GM19455 (cell line): ENCODE measurements around the gene GORASP2.
"Not testable (repeated sequence)": the region's sequence is repeated elsewhere in the genome, so short reads cannot be mapped to it uniquely, and the experiment has no call there.

Source experiments
- ATAC-seq: cut with Tn5 transposase; IDR thresholded peaks from one replicate; pipeline ENCODE4 v1.9.1; 2021; ENCODE audit not compliant: unreplicated experiment

GORASP2 gene

DNA sequence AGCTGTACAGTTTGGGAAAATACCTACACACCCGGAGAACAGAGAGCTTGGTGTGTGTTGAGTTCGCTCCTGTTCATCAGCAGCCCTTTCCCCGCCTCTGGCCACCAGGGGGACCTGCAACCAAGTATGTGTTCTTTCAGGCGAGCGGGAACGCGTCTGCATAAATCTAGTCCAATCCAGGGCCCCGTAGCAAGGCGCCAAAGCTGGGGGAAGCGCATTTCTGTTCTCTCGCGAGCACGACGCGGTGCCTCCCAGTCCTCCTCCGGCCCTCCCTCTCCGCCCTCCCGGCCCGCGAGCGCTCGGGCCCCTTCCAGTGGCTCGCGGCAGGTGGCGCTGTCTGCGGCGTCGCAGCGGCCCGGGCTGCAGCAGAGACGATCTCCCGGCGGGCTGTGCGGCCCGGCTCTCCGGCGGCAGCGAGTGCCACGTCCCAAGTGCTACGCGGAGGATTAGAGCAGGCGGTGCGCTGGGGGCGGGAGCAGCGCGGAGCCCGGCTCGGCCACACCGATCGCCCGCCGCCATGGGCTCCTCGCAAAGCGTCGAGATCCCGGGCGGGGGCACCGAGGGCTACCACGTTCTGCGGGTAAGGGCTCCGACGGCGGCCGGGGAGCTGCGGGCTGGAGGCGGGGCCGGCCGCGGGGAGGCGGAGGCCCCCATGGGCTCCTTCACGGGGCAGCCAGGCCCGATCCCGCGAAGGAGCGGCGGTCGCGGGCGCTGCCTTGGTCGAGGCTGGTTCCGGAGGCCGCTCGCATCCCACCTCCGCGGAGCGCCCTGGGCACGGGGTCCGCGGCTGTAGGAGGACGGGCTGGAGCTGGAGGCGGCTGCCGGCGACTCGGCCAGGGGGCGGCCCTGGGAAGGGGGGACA, at the start of gene GORASP2:
GORASP2 (plus strand) TSS at position 430 of the 862 bp plus-strand sequence; CDS start at position 518, 88 bp downstream.
- ATAC-seq: peak; percentile 93

DNA sequence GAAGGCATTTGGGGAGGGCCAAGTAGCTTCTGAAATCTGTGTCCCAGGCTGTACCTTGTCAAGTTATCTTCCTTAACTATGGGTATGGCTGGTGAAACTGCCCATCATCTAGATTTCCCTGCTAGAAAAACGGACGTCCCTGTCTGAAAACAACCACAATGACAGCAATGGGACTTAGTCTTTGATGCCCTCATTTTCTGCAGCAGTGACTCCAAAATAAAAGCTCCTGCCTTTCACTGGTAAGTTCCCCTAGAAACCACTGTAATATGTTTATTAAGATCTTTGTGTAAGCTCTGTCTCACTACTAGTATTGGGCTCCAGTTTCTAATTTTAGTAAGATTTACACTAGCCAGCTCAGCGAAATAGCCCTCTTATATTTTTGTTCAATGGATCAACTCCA, 47.2 kb upstream of the GORASP2 start:
- no peak for ATAC-seq

DNA sequence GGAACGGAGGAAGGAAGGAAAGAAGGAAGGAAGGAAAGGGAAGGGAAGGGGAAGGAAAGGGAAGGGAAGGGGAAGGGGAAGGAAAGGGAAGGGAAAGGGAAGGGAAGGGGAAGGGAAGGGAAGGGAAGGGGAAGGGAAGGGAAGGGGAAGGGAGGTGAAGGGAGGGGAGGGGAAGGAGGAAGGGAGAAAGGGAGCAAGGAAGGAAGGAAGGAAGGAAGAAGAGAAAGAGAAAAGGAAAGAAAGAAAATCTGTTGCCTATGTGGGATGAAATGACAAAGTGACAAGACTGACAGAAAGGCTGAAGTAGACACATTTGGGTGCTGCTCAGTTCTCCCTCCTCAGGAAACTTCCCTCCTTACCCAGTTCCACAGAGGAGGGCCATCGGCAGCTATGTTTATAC, 46.3 kb upstream of the GORASP2 start:
- ATAC-seq: no peak

DNA sequence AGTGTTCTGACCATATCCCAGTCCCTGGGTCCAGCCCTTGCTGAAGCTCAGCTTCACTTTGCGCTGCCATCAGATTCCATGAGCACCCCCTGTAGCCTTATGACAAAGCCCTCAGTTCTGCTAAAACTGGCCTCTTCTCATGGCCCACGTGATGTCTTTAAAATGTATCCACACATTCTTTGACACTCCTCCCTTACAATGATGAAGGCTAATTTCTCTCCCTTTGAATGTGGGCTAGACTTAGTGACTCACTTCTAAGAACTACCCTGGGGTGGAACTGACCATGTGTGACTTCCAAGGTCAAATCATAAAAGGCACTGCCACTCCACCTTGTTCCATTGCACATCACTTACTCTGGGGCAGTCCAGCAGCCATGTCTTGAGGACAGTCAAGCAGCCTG, 45.4 kb upstream of the GORASP2 start:
- ATAC-seq: no peak

DNA sequence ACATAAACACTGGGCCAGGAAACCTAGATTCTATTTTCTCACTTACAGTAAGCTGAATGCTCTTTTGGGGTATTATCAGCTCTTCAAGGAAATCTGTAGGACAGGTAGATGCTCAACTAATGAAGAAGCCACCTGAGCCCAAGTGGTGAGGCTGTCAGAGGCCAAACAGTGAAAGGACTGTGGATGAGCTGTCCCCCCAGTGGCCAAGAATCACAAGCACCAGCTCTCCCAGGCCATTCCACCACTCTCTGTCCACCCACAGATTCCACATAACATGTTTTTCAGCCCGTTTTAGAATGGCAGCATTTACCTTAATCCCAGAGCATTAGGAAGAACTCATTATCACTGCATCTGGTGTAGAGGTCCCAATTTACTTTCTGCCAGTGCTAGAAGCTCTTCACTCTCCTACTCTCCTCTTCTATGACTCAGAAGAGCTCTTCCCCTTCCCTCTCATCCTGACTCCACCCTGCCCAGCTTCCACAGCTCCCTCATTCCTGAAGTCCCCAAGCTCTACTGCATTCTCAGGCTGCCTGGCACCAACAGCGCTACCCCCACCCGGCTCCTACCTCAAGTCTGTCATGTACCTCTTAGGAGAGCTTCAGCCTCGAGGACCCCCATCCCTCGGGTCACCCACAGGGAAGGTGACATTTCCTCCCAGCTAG, 43.8 kb upstream of the GORASP2 start:
- ATAC-seq: no peak

DNA sequence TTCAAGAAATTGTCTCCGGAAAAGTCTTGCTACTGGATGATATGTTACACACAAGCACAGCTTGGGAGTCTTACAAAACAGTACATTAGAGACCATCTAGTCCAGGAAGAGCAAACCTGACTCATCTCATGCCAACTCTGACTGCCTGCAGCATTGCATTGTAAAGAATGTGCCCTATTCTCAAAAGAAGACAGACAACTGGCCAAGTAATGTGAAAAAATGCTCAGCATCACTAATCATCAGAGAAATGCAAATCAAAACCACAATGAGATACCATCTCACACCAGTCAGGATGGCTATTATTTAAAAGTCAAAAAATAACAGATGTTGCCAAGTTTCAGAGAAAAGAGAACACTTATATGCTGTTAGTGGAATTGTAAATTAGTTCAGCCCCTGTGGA, 42.7 kb upstream of the GORASP2 start:
- no peak for ATAC-seq

DNA sequence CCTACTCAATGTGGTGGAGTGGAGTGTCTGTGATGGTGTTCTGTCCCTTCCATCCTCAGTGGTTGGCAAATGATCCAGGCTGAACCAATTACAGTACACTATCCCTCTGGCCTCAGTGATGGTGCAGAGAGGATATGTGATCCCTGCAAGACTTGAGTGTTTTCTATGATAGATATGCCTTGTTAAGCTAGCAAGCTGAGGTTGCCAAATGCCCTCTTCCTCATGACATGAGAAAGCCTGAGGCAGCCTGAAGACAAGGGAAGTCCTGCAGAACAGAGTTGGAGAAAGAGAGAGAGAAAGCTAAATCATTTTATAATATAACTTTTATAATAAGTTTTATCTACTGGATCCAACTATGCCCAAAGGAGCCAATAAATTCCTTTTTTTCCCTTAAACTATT, 41.6 kb upstream of the GORASP2 start:
- ATAC-seq: no peak

DNA sequence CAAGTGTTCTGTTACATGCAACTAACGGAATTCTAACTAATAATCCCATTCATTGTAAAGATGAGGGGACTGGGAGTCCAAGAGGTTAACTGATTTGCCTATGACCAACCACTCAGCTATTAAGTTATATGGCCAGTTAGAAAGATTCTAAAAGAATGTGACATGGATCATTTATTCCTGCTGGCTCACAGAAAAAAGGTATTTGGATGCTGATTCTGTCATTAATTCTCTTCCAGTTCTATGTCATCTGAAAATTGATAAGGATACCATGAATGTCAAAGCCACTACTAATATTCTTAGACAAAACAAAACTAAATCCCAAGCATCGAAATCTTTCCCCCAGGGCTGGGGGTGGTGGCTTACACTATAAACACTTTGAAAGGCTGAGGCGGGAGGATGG, 41.2 kb upstream of the GORASP2 start:
- ATAC-seq: no peak

DNA sequence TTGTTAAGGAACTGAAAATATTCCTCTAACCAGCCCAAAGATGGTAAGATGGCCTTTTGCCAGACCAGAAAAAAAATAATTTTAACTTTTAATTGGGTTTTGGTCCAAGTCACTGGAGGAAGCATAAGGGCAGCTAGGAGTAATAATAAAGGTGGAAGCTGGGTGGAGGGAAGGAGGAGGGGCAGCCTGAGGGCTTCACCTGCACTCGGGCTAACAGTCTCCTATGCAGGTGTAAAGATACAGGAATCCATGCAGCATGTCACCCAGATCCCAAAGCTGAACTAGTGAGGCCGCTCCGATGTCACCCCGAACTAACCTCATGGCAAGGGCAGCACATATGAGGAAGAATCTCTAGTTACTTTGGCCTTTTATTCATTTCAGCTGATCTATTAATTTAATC, 37.2 kb upstream of the GORASP2 start:
- ATAC-seq: no peak

DNA sequence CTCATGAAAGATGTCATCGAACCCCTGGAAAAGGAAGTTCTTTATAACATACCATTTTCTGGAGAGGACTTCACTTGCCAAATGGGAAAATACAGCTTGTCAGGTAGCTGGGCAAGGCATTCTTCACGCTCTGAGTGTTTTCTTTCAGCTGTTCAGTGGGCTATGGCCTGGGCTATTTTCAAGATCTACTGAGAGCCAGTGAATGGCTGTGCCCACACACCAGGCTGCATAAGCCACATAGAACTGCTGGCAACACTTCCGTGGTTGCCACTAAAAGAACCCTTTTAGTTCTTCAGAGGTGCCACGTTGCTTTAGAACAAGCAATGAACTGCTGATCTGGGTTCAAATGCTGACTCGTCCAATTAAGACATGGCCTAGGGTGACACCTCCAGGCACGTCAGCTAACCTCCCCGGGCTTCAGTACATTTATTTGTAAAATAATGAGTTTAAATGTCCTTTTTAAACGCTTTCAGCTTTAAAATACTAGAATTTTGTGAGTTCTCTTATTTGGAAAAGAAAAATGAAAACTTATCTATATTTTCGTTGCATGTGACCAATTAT, 36.6 kb upstream of the GORASP2 start:
- ATAC-seq: no peak

DNA sequence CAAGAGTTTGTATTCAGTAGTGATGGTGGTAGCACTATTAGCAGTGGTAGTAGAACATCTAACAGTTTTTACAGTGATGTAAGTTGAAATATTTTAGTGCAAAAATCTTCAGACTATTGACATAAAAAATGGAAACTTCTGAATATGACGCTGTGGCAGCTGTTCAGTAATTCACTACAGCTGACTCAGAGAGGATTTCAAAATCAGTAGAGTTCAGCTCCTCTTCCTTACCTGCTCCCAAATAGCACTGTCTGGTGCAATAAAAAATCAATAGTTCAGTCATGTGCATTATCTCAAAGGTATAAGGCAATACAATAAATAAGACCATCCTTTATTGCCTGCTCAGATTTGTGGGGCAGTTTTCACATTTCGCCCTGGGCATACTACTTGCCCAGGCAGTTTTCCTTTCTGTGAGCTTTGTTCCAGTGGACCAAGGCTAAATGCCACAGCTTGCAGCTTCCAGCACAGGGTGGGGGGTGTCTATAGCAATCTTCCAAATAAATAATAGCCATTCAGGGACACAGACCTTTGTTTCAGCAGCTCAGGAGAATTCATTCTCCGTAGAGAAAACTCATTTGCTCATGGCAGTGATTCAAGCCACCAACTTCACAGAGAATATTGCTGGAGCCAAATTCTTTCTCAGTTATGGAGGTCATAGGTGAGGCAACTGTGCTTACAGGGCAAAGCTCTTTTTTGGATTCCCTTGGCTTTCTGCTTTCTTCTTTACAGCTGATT, 33.9 kb upstream of the GORASP2 start:
- no peak for ATAC-seq

DNA sequence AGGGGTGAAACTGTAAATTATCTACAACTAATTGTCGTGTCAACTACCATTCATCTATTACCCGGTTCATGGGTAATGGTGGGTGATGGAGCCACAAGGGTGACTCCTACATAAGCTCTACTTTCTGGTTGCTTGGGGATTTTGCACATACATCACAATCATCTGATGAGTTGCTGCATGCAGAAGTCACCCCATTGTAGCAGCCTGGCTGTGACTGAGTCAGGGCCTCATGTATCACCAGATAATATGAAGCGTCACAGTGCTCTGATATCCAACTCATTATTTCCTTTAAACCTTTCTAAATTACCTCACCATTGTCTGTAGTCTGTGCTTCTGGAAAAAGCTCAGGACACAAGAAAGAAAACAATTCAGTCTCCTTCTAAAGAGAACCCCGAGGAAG, 32.4 kb upstream of the GORASP2 start:
- ATAC-seq: no peak

DNA sequence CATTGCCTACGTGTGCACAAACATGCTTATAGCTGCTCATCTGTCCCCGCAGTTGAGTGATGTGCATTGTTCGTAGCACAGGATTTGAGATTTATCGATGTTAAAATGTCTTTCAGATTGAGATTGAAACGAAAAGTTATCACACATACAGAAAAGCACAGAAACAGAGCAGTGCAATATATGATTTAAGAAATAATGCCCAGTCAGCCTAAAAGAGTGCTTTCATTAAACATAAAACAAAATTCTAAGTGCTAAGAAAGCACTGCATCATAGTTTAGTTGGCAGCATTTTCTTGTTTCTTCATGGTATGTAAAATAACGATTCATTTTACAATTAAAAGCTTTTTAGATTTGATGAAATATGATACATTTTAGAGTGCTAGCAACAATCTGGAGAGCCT, 31.9 kb upstream of the GORASP2 start:
- no peak for ATAC-seq

DNA sequence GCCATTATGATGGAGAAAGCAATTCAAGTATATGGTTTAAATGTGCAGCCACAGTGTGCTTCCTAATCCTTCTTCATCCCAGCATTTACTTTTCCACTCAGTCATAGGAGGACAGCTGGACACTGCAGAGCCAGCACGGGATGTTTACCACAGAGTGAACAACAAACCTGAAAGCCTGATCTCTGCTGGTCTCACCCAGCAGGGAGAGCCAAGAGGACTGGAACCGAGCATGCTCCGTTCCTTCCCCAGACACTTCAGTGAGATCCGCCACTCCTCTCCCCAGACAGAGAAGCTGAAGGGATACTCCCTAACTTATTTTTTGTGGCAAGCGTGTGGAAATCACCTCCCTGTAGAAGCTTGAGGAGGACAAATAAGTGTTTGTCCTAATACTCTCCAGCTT, 23.2 kb upstream of the GORASP2 start:
- no peak for ATAC-seq

DNA sequence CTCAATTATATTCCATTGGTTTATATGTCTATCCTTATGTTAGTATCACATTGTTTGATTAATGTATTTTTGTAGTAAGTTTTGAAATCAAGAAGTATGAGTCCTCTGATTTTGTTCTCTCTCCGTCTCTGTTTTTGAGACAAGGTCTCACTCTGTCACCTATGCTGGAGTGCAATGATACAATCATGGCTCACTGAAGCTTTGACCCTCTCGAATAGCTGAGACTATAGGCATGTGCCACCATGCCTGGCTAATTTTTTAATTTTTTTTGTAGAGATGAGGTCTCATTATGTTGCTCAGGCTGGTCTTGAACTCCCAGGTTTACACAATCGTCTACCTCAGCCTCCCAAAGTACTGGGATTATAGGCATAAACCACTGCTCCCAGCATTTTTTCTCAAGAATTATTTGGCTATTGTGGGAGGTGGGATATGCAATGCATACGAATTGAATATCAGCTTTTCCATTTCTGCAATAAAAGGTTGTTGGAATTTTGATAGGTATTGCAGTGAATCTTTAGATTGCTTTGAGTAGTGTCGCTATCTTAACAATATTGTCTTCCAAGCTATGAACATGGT, 17.7 kb upstream of the GORASP2 start:
- ATAC-seq: no peak

DNA sequence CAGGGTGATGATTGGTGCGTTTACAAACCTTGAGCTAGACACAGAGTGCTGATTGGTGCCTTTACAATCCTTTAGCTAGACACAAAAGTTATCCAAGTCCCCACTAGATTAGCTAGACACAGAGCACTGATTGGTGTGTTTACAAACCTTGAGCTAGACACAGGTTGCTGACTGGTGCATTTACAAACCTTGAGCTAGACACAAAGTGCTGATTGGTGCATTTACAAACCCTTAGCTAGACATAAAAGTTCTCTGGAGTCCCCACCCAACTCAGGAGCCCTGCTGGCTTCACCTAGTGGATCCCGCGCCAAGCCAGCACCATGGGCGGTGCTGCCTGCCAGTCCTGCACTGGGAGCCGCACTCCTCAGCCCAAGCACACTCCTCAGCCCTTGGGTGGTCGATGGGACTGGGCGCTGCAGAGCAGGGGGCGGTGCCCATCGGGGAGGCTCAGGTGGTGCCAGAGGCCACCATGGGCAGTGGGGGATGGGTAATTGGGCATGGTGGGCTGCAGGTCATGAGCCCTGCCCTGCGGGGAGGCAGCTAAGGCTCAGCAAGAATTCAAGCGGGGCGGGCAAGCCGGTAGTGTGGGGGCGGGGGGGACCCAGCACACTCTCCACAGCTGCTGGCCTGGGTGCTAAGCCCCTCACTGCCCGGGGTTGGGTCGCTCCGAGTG, 13.9 kb upstream of the GORASP2 start:
- ATAC-seq: not testable (repeated sequence)

DNA sequence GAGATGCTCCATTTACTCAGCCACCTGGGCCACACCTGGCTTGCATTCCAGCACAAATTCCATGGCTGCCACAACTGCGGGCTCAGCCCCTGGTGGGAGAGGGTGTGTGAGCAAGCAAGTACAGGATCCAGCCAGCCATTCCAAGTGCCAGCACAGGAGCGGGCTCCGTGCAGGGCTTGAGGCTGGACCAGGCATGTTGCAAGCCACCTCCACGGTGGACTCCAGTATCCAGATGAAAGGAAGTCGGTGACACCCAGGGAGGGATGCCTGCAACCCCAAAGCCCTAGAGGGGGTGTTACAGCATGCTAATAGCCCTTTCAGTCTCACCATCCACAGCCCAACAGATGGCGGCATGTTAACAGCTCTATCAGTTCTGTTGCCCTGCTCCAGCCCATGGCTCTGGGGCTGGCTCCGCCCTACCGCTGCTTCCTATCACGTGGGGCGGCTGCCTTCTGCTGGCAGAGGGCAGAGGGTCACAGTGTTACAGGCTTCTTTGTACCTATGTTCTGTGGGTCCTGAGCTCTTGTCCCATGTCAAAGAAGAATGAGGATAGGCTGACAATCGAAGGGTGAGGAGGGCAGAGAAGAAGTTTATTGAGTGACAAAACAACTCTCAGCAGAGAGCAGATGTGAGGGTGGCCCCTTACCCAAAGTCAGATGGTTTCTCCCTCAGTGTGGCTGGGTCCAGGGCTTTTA, 11.7 kb upstream of the GORASP2 start:
- ATAC-seq: no peak

DNA sequence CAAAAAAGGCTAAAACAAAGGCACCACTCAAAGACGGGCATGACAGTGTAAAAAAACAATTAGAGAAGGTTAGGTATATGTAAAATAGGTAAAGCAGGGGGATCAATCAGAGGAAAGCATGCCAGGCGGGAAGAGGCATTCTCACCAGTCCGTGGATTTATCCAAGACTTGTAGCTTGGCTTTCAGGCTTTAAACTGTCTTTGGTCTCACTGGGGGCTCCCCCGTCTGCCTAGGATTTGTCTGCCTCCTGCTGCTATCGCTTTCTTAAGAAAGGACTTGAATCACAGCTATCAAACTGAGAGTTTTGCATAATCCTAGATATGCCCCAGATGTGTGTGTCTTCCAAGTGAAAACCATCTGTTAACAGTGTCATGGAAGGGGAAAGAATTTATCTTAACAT, 11.1 kb upstream of the GORASP2 start:
- no peak for ATAC-seq

DNA sequence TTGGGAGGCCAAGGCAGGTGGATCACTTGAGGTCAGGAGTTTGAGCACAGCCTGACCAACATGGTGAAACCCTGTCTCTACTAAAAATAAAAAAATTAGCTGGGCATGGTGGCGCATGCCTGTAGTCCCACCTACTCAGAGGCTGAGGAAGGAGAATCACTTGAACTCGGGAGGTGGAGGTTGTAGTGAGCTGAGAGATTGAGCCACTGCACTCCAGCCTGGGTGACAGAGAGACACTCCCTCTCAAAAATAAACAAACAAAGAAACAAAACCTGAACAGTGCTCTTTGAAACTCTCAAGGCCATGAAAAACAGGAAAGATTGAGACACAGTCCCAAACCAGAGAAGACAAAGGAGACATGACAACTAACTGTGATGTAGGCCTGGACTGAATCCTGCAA, 7.2 kb upstream of the GORASP2 start:
- not testable (repeated sequence) for ATAC-seq
